ENCODE results near the gene IRGQ. TPM values are rescaled to one million over a fixed set of nuclear protein-coding genes. Genes with fewer than 3 reads are reported as not detected.

Gene IRGQ
- total RNA-seq, 1 donor from 2014 or later: 26.1 TPM

DNA sequence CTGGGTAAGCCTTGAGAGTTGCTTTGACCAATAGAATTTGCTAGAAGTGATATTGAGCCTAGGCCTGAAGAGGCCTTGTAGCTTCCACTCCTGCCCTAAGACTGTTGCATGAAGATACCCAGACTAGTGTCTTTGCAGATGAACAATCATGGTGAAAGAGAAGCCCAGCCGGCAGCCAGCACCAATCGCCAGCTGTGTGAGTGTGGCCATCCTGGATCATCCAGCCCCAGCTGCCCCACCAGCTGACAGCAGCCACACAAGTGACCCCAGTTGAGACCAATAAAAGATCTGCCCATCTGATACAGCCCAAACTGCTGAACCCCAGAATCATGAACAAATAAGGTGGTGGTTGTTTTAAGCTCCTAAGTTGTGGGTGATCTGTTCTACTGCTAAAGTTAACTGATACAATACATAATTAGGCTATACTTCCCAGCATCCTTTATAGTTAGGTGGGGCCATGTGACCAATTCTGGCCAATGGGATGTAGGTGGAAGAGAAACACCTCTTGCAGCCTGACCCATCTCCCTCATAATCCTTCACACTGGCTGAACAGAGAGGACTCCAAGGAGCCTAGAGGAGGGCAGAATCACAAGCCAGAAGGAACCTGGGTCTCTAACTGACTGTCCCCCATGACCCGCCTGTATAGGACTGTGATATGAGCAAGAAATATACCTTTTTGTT, 32.9 kb upstream of the IRGQ start:
- DNase-seq: no peak
- H3K9me3 ChIP-seq (replicated peaks): no peaks in the 10 kb centered on the region
- no peaks in the 10 kb centered on the region for H3K4me1 ChIP-seq
- H3K27ac ChIP-seq (replicated peaks): no peak overlapping the region
- H3K27me3 ChIP-seq (ENCODE audit: low read depth): no peaks in the 10 kb centered on the region
- no peaks in the 10 kb centered on the region for H3K36me3 ChIP-seq
- TF ChIP-seq, protein P1, sequence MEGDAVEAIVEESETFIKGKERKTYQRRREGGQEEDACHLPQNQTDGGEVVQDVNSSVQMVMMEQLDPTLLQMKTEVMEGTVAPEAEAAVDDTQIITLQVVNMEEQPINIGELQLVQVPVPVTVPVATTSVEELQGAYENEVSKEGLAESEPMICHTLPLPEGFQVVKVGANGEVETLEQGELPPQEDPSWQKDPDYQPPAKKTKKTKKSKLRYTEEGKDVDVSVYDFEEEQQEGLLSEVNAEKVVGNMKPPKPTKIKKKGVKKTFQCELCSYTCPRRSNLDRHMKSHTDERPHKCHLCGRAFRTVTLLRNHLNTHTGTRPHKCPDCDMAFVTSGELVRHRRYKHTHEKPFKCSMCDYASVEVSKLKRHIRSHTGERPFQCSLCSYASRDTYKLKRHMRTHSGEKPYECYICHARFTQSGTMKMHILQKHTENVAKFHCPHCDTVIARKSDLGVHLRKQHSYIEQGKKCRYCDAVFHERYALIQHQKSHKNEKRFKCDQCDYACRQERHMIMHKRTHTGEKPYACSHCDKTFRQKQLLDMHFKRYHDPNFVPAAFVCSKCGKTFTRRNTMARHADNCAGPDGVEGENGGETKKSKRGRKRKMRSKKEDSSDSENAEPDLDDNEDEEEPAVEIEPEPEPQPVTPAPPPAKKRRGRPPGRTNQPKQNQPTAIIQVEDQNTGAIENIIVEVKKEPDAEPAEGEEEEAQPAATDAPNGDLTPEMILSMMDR (IDR thresholded peaks at IDR 0.05; ENCODE audit: borderline replicate concordance): no peak
- no peak overlapping the region for H3K4me3 ChIP-seq
- intact Hi-C loops (cut with micrococcal nuclease): no loop called here

GRCh38 chr19:43626838-43627237, 30.9 kb upstream of the IRGQ start:
- Histone ChIP-seq H3K27ac (replicated peaks) (no peak overlapping the region), H3K9me3 (replicated peaks) (no peaks in the 10 kb centered on the region), H3K4me3 (no peak overlapping the region), H3K27me3 (ENCODE audit: low read depth) (no peaks in the 10 kb centered on the region), H3K4me1 (no peaks in the 10 kb centered on the region), H3K36me3 (no peaks in the 10 kb centered on the region)
- intact Hi-C loops (cut with micrococcal nuclease): no loop called here
- no peak for DNase-seq
- TF ChIP-seq, protein P1 (IDR thresholded peaks at IDR 0.05; ENCODE audit: borderline replicate concordance): no peak

DNA sequence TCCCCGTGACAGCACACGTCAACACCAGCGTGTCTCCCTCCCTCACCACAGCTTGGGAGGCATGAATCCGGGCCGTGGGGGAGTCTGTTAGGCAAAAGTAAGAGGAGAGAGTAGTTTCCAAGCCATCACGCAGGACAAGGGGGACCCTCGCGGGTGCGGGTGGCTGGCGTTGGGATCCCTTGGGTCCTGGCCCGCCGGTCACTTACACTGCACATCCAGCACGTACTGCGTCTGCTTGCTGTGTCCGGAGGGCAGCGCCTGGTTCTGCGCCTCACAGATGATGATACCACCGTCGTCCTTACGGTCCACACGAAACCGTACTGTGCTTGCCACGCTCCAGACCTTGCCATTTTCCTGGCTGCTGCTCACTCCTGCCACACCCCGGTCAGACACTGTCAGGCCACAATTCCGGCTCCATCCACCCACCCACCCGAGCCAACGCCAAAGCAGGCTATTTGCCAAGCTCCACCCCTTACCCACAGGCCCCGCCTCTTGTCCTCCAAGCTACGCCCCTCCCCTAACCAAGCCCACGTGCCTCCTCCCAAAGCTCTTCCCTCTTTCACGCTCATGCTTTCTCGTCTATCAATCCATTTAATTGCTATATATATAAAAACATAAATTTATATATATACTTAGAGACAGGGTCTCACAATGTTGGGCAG, 30.1 kb upstream of the IRGQ start:
- no peaks in the 10 kb centered on the region for H3K9me3 ChIP-seq (replicated peaks)
- no peak overlapping the region for H3K4me3 ChIP-seq
- no peaks in the 10 kb centered on the region for H3K36me3 ChIP-seq
- intact Hi-C loops (cut with micrococcal nuclease): no loop called here
- no peaks in the 10 kb centered on the region for H3K27me3 ChIP-seq (ENCODE audit: low read depth)
- TF ChIP-seq, protein P1 (IDR thresholded peaks at IDR 0.05; ENCODE audit: borderline replicate concordance): no peak
- H3K4me1 ChIP-seq: no peaks in the 10 kb centered on the region
- H3K27ac ChIP-seq (replicated peaks): no peak overlapping the region
- DNase-seq: no peak

GRCh38 chr19:43624933-43625332, 29.0 kb upstream of the IRGQ start:
- peak; percentile 36 for DNase-seq
- H3K36me3 ChIP-seq: no peaks in the 10 kb centered on the region
- no peak overlapping the region for H3K27ac ChIP-seq (replicated peaks)
- TF ChIP-seq, protein P1 (IDR thresholded peaks at IDR 0.05; ENCODE audit: borderline replicate concordance): no peak
- H3K4me1 ChIP-seq: peaks cover 6% of the 10 kb centered on the region
- no peaks in the 10 kb centered on the region for H3K9me3 ChIP-seq (replicated peaks)
- H3K27me3 ChIP-seq (ENCODE audit: low read depth): no peaks in the 10 kb centered on the region
- H3K4me3 ChIP-seq: no peak overlapping the region
- intact Hi-C loops (cut with micrococcal nuclease): no loop called here

GRCh38 chr19:43623889-43624670, 28.1 kb upstream of the IRGQ start:
- intact Hi-C loops (cut with micrococcal nuclease): no loop called here
- Histone ChIP-seq H3K36me3 (no peaks in the 10 kb centered on the region), H3K27me3 (ENCODE audit: low read depth) (no peaks in the 10 kb centered on the region), H3K4me3 (no peak overlapping the region), H3K9me3 (replicated peaks) (no peaks in the 10 kb centered on the region), H3K27ac (replicated peaks) (no peak overlapping the region), H3K4me1 (peaks cover 14% of the 10 kb centered on the region)
- no peak for DNase-seq
- TF ChIP-seq, protein P1 (IDR thresholded peaks at IDR 0.05; ENCODE audit: borderline replicate concordance): no peak
